DND-41 (cell line): ENCODE measurements around the gene LRRC56.

ENCODE experiments used
- EZH2 ChIP-seq: IDR thresholded peaks from 3 replicates; pipeline ENCODE4 v1.6.1; 2012; ENCODE audit warnings: borderline replicate concordance, low read depth, mild to moderate bottlenecking, moderate library complexity, low read length, inconsistent platforms; ENCODE audit not compliant: severe bottlenecking
- TF ChIP-seq, protein P1 (sequence below): IDR thresholded peaks from 2 replicates; pipeline ENCODE4 v1.5.1; 2012; ENCODE audit warnings: borderline replicate concordance, low read length, moderate library complexity, mild to moderate bottlenecking; ENCODE audit not compliant: poor library complexity, severe bottlenecking; ENCODE audit errors: extremely low read depth

DNA sequence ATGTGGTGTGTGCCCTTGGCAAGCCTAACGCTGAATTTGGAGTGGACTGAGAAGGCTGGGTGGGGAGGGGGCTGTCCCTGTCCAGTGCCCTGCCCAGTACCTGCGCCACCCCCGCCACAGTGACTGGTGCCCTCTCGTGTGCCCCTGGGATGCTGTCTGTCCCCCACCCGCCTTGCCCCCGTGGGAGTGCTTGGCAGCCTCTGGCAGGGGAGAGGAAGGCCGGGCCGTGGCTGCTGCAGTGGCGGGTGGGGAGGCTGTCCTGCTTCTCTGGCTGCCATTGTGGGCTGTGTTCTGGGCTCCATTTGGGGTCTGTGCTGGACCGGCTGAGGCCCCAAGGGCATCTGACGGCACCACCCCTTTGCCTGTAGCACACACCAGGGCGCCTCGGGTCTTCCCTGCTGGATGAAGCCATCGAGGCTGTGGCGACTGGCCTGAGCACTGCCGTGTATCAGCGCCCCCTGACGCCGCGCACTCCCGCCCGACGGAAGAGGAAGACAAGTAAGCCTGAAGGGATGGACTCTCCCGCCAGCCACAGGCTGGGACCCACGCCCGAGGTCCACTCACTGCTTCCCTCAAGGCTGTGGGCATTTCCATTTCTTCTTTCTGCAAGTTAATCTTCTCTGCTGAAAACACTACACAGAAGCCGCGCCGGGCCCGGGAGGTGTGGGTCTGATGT lies 60.8 kb downstream of the LRRC56 start:
- TF ChIP-seq, protein P1, sequence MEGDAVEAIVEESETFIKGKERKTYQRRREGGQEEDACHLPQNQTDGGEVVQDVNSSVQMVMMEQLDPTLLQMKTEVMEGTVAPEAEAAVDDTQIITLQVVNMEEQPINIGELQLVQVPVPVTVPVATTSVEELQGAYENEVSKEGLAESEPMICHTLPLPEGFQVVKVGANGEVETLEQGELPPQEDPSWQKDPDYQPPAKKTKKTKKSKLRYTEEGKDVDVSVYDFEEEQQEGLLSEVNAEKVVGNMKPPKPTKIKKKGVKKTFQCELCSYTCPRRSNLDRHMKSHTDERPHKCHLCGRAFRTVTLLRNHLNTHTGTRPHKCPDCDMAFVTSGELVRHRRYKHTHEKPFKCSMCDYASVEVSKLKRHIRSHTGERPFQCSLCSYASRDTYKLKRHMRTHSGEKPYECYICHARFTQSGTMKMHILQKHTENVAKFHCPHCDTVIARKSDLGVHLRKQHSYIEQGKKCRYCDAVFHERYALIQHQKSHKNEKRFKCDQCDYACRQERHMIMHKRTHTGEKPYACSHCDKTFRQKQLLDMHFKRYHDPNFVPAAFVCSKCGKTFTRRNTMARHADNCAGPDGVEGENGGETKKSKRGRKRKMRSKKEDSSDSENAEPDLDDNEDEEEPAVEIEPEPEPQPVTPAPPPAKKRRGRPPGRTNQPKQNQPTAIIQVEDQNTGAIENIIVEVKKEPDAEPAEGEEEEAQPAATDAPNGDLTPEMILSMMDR, result no peak
- no peak for TF ChIP-seq EZH2
